ENCODE measurements around the gene LRPAP1.

The LRPAP1 gene

GRCh38 chr4:3472411-3473141 lies 59.6 kb downstream of the LRPAP1 start:
- H3K27ac ChIP-seq = no peak overlapping the region
- no peak for TF ChIP-seq CTCF (conservative IDR thresholded peaks at IDR 0.05)

DNA sequence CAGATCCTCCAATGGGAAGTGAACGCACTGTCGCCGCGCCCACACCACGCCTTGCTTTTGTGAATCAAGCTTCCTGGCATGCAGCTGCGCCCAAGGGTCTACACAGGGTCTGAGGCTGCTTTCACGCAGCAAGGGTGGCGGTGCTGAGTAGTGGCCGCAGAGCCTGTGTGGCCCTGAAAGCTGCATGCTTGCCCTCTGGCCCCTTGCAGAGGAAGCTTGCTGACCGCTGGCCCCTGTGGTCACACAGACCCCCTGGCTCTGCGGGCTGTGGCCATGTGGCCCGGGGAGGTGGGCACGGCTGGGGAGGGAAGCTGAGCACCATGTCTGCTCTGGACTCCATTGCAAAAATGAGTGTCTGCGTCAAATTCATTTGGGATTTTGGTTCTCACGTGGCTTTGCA lies 60.3 kb downstream of the LRPAP1 start:
- TF ChIP-seq CTCF (conservative IDR thresholded peaks at IDR 0.05) = no peak

DNA sequence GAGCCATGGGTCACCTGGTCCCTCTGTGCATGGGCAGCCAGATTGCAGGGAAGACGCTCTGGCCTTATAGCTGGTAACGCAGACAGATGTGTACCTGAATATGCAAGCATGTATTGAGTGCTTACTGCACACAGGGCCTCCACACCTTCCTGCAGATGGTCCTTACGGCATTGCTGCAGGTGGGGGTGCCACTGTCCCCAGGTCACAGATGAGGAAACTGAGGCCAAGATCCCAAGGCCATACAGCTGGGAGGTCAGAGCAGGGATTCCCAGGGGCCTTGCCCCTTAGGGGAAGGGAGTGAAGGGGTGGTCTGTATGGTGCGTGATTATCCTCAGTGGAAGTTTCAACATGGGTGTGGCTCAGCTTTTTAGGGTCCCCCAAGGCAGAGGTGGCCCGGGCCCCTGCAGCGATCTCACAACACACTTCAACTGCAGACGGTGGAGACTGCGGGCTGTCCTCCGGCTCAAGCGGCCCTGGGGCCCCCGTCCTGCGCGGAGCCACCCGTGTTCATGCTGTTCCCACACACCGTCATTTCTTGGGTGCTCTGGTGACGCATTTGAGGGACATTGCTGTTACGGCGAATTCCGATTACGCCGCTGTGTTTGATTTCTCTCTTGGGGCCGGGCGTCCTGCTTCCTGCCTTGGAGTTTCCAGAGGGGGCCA lies 61.0 kb downstream of the LRPAP1 start:
- no peak overlapping the region for H3K27ac ChIP-seq
- TF ChIP-seq CTCF (conservative IDR thresholded peaks at IDR 0.05) = no peak

More for the DNA sequence above, 60.3 kb downstream of the LRPAP1 start:
- no peak overlapping the region for H3K27ac ChIP-seq

- peak overlapping the region; percentile 26; the same call in 1 of the 2 replicates for H3K27ac ChIP-seq
Measured at GRCh38 chr4:3470244-3471097, 61.8 kb downstream of the LRPAP1 start.

GRCh38 chr4:3469386-3470243 lies 62.6 kb downstream of the LRPAP1 start:
- H3K27ac ChIP-seq = peak overlapping the region; percentile 26; the same call in 1 of the 2 replicates
- TF ChIP-seq CTCF (conservative IDR thresholded peaks at IDR 0.05) = no peak

More at GRCh38 chr4:3470244-3471097, 61.8 kb downstream of the LRPAP1 start:
- TF ChIP-seq CTCF (conservative IDR thresholded peaks at IDR 0.05) = no peak

DNA sequence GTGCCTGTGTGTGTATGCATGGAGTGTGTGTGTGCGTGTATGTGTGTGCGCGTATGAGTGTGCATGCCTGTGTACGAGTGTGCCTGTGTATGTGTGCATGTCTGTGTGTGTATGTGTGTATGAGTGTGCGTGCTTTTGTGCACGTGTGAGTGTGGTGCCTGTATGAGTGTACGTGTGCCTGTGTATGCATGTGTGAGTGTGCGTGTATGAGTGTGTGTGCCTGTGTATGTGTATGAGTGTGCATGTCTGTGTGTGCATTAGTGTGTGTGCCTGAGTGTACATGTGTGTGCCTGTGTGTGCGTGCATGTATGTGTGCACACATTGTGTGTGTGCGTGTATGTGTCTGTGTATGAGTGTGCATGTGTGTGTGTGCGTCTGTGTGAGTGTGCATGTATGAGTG lies 63.4 kb downstream of the LRPAP1 start:
- TF ChIP-seq CTCF (conservative IDR thresholded peaks at IDR 0.05) = no peak
- no peak overlapping the region for H3K27ac ChIP-seq

All from VCaP (cell line).